Measurements from ENCODE around the gene S100A12.
"Not testable (repeated sequence)": the region's sequence is repeated elsewhere in the genome, so short reads cannot be mapped to it uniquely, and the experiment has no call there.

The S100A12 gene

DNA sequence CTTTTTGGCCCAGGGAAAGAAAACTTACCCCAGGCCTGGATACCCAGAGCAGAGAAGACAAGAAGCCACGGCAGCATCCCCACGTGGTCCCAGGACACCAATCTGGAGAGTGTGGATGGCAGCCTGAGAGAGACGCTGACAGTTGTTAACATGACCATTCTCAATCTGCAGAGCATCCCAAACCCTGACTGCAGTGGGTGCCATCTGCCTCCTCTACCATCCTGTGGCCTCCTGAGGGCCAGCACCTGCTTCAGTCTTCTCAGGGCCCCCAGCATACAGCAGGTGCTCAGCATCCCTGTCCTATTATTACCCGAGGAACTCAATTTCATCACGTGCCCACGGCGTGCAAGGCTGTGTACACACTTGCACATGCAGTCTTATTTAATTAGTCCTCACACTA is 27.6 kb downstream of the S100A12 start:
- DNase-seq (ENCODE audit: low read depth in 1 of 2, low spot score in 1 of 2): no peak
- H3K27me3 ChIP-seq (ENCODE audit: insufficient read depth, poor library complexity, severe bottlenecking): no peaks in the 10 kb centered on the region
- no peak overlapping the region for H3K27ac ChIP-seq (replicated peaks)
- TF ChIP-seq GABPA (IDR thresholded peaks at IDR 0.05; ENCODE audit: low read depth): no peak
- TF ChIP-seq SPI1 (IDR thresholded peaks at IDR 0.05; ENCODE audit: borderline replicate concordance, low read depth): no peak
- TF ChIP-seq, protein P1, sequence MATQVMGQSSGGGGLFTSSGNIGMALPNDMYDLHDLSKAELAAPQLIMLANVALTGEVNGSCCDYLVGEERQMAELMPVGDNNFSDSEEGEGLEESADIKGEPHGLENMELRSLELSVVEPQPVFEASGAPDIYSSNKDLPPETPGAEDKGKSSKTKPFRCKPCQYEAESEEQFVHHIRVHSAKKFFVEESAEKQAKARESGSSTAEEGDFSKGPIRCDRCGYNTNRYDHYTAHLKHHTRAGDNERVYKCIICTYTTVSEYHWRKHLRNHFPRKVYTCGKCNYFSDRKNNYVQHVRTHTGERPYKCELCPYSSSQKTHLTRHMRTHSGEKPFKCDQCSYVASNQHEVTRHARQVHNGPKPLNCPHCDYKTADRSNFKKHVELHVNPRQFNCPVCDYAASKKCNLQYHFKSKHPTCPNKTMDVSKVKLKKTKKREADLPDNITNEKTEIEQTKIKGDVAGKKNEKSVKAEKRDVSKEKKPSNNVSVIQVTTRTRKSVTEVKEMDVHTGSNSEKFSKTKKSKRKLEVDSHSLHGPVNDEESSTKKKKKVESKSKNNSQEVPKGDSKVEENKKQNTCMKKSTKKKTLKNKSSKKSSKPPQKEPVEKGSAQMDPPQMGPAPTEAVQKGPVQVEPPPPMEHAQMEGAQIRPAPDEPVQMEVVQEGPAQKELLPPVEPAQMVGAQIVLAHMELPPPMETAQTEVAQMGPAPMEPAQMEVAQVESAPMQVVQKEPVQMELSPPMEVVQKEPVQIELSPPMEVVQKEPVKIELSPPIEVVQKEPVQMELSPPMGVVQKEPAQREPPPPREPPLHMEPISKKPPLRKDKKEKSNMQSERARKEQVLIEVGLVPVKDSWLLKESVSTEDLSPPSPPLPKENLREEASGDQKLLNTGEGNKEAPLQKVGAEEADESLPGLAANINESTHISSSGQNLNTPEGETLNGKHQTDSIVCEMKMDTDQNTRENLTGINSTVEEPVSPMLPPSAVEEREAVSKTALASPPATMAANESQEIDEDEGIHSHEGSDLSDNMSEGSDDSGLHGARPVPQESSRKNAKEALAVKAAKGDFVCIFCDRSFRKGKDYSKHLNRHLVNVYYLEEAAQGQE (IDR thresholded peaks at IDR 0.05; ENCODE audit: insufficient replicate concordance, low read depth): no peak
- TF ChIP-seq POLR2AphosphoS5 (IDR thresholded peaks at IDR 0.05; ENCODE audit: low read depth): no peak
- TF ChIP-seq, protein P2, sequence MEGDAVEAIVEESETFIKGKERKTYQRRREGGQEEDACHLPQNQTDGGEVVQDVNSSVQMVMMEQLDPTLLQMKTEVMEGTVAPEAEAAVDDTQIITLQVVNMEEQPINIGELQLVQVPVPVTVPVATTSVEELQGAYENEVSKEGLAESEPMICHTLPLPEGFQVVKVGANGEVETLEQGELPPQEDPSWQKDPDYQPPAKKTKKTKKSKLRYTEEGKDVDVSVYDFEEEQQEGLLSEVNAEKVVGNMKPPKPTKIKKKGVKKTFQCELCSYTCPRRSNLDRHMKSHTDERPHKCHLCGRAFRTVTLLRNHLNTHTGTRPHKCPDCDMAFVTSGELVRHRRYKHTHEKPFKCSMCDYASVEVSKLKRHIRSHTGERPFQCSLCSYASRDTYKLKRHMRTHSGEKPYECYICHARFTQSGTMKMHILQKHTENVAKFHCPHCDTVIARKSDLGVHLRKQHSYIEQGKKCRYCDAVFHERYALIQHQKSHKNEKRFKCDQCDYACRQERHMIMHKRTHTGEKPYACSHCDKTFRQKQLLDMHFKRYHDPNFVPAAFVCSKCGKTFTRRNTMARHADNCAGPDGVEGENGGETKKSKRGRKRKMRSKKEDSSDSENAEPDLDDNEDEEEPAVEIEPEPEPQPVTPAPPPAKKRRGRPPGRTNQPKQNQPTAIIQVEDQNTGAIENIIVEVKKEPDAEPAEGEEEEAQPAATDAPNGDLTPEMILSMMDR (IDR thresholded peaks at IDR 0.05; ENCODE audit: insufficient read depth, low read length): no peak
- H3K4me3 ChIP-seq (replicated peaks; ENCODE audit: insufficient read depth, low read length): no peak overlapping the region

DNA sequence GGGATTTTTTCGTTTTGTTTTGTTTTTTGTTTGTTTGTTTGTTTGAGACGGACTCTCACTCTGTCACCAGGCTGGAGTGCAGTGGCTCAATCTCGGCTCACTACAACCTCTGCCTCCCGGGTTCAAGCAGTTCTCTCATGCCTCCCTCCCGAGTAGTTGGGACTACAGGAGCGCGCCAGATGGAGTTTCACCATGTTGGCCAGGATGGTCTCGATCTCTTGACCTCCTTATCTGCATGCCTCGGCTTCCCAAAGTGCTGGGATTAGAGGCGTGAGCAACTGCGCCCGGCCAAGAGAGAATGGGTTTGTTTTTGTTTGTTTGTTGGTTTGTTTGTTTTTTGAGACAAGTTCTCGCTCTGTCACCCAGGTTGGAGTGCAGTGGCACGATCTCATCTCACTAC is 28.4 kb downstream of the S100A12 start:
- not testable (repeated sequence) for H3K27ac ChIP-seq (replicated peaks); H3K27me3 ChIP-seq (ENCODE audit: insufficient read depth, poor library complexity, severe bottlenecking); H3K4me3 ChIP-seq (replicated peaks; ENCODE audit: insufficient read depth, low read length); DNase-seq (ENCODE audit: low read depth in 1 of 2, low spot score in 1 of 2)

DNA sequence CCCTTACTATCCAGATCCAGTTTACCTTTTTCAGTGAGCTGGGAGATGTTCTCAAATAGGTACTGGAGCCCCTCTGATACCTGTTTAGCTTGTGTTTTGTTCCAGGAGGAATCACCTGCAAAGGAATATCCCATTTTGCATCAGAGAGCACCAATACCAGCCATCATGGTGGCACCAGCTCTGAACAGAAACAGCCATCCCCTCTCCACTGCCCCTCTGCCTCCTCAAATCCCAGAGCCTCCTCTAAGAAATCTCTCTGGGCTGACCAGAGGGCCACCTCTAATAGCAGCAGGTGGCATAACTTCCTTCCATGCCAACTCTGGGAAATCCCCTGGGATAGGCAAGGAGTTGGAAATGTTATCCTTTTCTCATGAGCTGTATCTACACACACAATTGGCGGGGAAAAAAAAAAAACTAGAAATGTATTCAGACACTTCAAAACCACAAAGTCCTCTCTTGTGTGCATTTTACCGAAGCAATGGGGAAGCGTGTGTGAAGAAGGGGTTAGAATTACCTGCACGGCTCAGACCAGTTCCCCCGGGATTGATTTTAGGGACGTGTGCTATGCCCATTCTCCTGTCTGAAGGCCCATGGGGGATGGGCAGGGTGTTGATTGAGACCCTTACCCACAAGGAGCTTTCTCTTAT is 29.2 kb downstream of the S100A12 start:
- Histone ChIP-seq H3K4me3 (replicated peaks; ENCODE audit: insufficient read depth, low read length) (no peak overlapping the region), H3K27me3 (ENCODE audit: insufficient read depth, poor library complexity, severe bottlenecking) (no peaks in the 10 kb centered on the region), H3K27ac (replicated peaks) (peak overlapping the region; percentile 84; the same call in 1 of the 2 replicates)
- no peak for TF ChIP-seq GABPA (IDR thresholded peaks at IDR 0.05; ENCODE audit: low read depth)
- 0 out of 2 replicates have a peak, but pooled peaks have one; percentile 2 for TF ChIP-seq SPI1 (IDR thresholded peaks at IDR 0.05; ENCODE audit: borderline replicate concordance, low read depth)
- DNase-seq (ENCODE audit: low read depth in 1 of 2, low spot score in 1 of 2): no peak

DNA sequence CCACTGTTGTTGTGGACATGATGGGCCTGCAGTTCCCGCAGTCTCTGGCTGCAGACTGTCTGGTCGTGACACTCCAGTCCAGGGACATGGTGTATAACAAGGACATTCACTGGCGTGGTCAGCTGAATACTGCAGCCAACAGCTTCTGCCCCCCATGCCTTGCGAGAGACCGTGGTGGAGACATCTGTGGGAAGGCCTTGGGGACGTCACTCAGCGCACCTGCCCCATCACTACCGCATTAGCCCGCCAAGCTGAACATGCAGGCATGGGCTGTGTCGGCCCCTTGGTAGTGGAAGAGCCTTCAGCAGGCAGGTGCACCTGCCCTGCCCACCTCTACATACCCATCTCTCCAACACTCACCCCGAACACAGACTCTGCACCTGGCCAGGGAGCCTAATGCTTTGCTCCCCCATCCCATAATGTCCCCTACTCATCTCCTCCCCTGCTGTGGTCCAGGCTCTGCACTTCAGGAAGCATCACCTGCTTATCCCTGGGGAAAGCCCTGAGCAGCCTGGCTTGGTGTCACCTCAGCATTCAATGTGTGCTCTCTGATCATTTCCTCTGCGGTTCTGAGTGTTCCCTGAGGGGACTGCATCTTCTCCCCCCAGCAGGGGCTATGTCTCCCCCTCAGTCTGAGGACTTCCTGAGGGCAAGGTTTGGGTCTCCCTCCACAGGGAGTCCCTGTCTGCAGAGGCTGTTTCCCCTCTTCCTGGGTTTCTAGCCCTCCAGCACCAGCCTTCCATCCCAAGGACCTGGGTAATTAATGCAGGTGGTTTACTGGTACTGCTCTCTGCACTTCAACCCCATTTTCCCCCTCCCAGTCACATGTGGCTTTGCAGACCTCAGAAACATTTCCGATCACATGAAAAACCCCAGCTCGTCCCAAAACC is 30.0 kb downstream of the S100A12 start:
- Histone ChIP-seq H3K27ac (replicated peaks) (peak overlapping the region; percentile 84), H3K27me3 (ENCODE audit: insufficient read depth, poor library complexity, severe bottlenecking) (no peaks in the 10 kb centered on the region), H3K4me3 (replicated peaks; ENCODE audit: insufficient read depth, low read length) (no peak overlapping the region)
- no peak for DNase-seq (ENCODE audit: low read depth in 1 of 2, low spot score in 1 of 2)
- TF ChIP-seq, protein P1 (IDR thresholded peaks at IDR 0.05; ENCODE audit: insufficient replicate concordance, low read depth): no peak
- TF ChIP-seq GABPA (IDR thresholded peaks at IDR 0.05; ENCODE audit: low read depth) (no peak), POLR2AphosphoS5 (IDR thresholded peaks at IDR 0.05; ENCODE audit: low read depth) (no peak), SPI1 (IDR thresholded peaks at IDR 0.05; ENCODE audit: borderline replicate concordance, low read depth) (no peak)
- TF ChIP-seq, protein P2 (IDR thresholded peaks at IDR 0.05; ENCODE audit: insufficient read depth, low read length): no peak

All from HL-60 (cell line).